Right lobe of liver (tissue), 4 donors: ENCODE data around the gene TOM1.

ENCODE experiments used
- CTCF ChIP-seq, 4 donors: fragments of 200-600 bp in 3 of 4; fragments of 450-650 bp in 1 of 4; IDR thresholded peaks; one replicate each; pipeline versions ENCODE4 v1.5.1 to v1.8.0; 2016 to 2022; ENCODE audit warnings: antibody characterized with exemption in 4 of 4, mild to moderate bottlenecking in 2 of 4
- POLR2A ChIP-seq: fragments of 450-650 bp; IDR thresholded peaks from one replicate; pipeline ENCODE4 v1.6.1; 2017; ENCODE audit warnings: antibody characterized with exemption, mild to moderate bottlenecking
- donor health status: DM: no; HTN: no; CAD: no.
- donor health status: DM: no; HTN: no; CAD: no.
- donor health status: DM: no; HTN: yes; CAD: no.

- TF ChIP-seq CTCF (IDR thresholded peaks at IDR 0.05) (no peak), POLR2A (no peak)
These were observed 24.4 kb downstream of the TOM1 start for GRCh38 chr22:35324067-35324466.
